Neural progenitor cell (in vitro differentiated cells): ENCODE data around the gene ATOSB.

Source experiments
- EZH2 ChIP-seq: fragments of 200-600 bp; sonication (generic); IDR thresholded peaks from 2 replicates; pipeline ENCODE4 v1.6.1; 2017; ENCODE audit warnings: antibody characterized with exemption, mild to moderate bottlenecking, moderate library complexity
- EZH2phosphoT487 ChIP-seq: fragments of 200-600 bp; sonication (generic); IDR thresholded peaks from 2 replicates; pipeline ENCODE4 v1.6.1; 2017; ENCODE audit warnings: antibody characterized with exemption
- TF ChIP-seq, protein P1 (sequence below): fragments of 200-600 bp; sonication (generic); IDR thresholded peaks from 2 replicates; pipeline ENCODE4 v1.5.1; 2017; ENCODE audit warnings: antibody characterized with exemption, mild to moderate bottlenecking

DNA sequence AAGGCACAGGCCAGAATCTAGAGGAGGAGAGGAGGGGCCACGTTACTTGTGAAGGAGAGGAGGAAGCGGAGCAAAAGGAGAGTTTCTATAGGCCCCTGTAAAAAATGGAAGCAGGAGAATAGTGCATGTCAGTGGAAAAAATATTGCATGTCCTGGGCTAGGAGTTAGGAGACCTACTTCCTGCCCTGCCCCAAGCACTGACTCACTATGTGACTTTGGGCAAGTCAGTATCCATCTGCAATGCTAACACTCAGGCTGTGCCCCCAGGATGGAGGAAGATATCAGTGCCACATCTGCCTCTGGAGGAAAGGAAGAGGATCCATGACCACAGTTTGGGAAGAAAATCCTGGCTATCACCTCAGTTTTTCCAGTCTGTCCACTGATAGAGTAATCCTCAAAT lies 26.2 kb downstream of the ATOSB start:
- TF ChIP-seq, protein P1, sequence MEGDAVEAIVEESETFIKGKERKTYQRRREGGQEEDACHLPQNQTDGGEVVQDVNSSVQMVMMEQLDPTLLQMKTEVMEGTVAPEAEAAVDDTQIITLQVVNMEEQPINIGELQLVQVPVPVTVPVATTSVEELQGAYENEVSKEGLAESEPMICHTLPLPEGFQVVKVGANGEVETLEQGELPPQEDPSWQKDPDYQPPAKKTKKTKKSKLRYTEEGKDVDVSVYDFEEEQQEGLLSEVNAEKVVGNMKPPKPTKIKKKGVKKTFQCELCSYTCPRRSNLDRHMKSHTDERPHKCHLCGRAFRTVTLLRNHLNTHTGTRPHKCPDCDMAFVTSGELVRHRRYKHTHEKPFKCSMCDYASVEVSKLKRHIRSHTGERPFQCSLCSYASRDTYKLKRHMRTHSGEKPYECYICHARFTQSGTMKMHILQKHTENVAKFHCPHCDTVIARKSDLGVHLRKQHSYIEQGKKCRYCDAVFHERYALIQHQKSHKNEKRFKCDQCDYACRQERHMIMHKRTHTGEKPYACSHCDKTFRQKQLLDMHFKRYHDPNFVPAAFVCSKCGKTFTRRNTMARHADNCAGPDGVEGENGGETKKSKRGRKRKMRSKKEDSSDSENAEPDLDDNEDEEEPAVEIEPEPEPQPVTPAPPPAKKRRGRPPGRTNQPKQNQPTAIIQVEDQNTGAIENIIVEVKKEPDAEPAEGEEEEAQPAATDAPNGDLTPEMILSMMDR, result no peak
- no peak for TF ChIP-seq EZH2phosphoT487
- no peak for TF ChIP-seq EZH2
